Panc1 (cell line): Measurements from ENCODE around the gene SLC6A17. TPM values are rescaled to one million over a fixed set of nuclear protein-coding genes. Genes with fewer than 3 reads are reported as not detected.

ENCODE experiments used
- ATAC-seq: fragments of 200-7000 bp; cut with Tn5 transposase; 2 replicates; pipeline ENCODE4 v1.9.1; 2020; ENCODE audit warnings: mild to moderate bottlenecking, moderate library complexity
- BruUV-seq: library from RNA; stranded (reverse); fragments of 400-500 nt; replicated peaks from 2 replicates; lab custom pipeline; 2021; lab: Mats Ljungman, UMichigan
- CTCF ChIA-PET: fragments of 300-600 bp; sonication (Branson Sonifier 250); formaldehyde crosslinking; loops from one replicate; lab custom pipeline; 2022; ENCODE audit warnings: antibody characterized with exemption; lab: Charles Lee
- POLR2A ChIA-PET: fragments of 300-600 bp; sonication (Branson Sonifier 250); formaldehyde crosslinking; loops from one replicate; lab custom pipeline; 2022; ENCODE audit warnings: antibody characterized with exemption; lab: Charles Lee
- DNase-seq: peaks from one replicate; pipeline ENCODE4 v3.0.0-alpha.2; 2010; ENCODE audit warnings: low read depth, low spot score
- H3K27ac ChIP-seq: 2 replicates; pipeline ENCODE4 v1.5.1; 2011; ENCODE audit warnings: mild to moderate bottlenecking, low read length, inconsistent platforms
- H3K27me3 ChIP-seq: fragments of 200-500 bp; sonication (Bioruptor generic); 2 replicates; pipeline ENCODE4 v1.6.0; 2014; ENCODE audit warnings: low read length, inconsistent platforms; ENCODE audit not compliant: control insufficient read depth, insufficient read depth
- H3K36me3 ChIP-seq: fragments of 200-500 bp; sonication (Bioruptor generic); 2 replicates; pipeline ENCODE4 v1.5.1; 2014; ENCODE audit warnings: inconsistent platforms, mild to moderate bottlenecking, low read length, moderate library complexity; ENCODE audit not compliant: control insufficient read depth, insufficient read depth
- H3K4me1 ChIP-seq: 2 replicates; pipeline ENCODE4 v1.5.1; 2011; ENCODE audit warnings: inconsistent platforms, mild to moderate bottlenecking, low read length, moderate library complexity; ENCODE audit not compliant: control insufficient read depth, insufficient read depth
- H3K4me3 ChIP-seq, 2 experiments: 2 replicates each; pipeline ENCODE4 v1.5.1; 2011 to 2012; ENCODE audit warnings: low read depth in 2 of 2, low read length in 2 of 2, mild to moderate bottlenecking in 2 of 2, inconsistent platforms in 1 of 2, moderate library complexity in 1 of 2
- H3K9me3 ChIP-seq: fragments of 200-500 bp; sonication (Bioruptor generic); 2 replicates; pipeline ENCODE4 v1.5.1; 2014; ENCODE audit warnings: low read depth, mild to moderate bottlenecking, inconsistent platforms, low read length, moderate library complexity; ENCODE audit not compliant: control insufficient read depth, insufficient read depth
- CTCF ChIP-seq: fragments of 450-650 bp; IDR thresholded peaks from 2 replicates; pipeline ENCODE4 v1.5.1; 2017; ENCODE audit warnings: mild to moderate bottlenecking
- POLR2AphosphoS5 ChIP-seq: IDR thresholded peaks from 2 replicates; pipeline ENCODE4 v1.6.1; 2012; ENCODE audit warnings: mild to moderate bottlenecking, low read depth, low read length, moderate library complexity
- REST ChIP-seq, 2 experiments: IDR thresholded peaks; 2 replicates each; pipeline ENCODE4 v1.6.1; 2011 to 2012; ENCODE audit warnings: low read depth in 2 of 2, control low read depth in 1 of 2, low read length in 1 of 2, mild to moderate bottlenecking in 1 of 2, moderate library complexity in 1 of 2; ENCODE audit not compliant: insufficient read depth in 1 of 2
- TCF7L2 ChIP-seq: IDR thresholded peaks from 2 replicates; pipeline ENCODE4 v1.6.1; 2011; ENCODE audit warnings: mild to moderate bottlenecking, low read depth, low read length, inconsistent platforms
- in situ Hi-C: cut with HindIII; loops from 2 replicates; pipeline ENCODE4 v1.10.0; 2016; ENCODE audit warnings: low sequenced_read_pairs, low pct_unique_long_range_greater_than_20kb
- intact Hi-C: fragments of 100-400 bp; cut with micrococcal nuclease; formaldehyde crosslinking; loops from one replicate; pipeline ENCODE4 v1.10.0; 2022; ENCODE audit not compliant: unreplicated experiment
- total RNA-seq: library from RNA; stranded (reverse); gene quantifications from one replicate; pipeline ENCODE4 v1.2.1, GENCODE V29; 2021; ENCODE audit not compliant: unreplicated experiment

Gene SLC6A17
- total RNA-seq, 1 experiment from 2014 or later = 5.7 TPM

- ATAC-seq = no peak
- TF ChIP-seq TCF7L2 = no peak
- no peak for TF ChIP-seq REST (IDR thresholded peaks at IDR 0.05; ENCODE audit: insufficient read depth in 1 of 2, low read depth in 2 of 2, low read length in 1 of 2)
- Histone ChIP-seq H3K4me3 (peak overlapping the region; percentile 53 to 58), H3K27ac (peak overlapping the region; percentile 34; the same call in 1 of the 2 replicates), H3K27me3 (no peaks in the 10 kb centered on the region), H3K9me3 (no peaks in the 10 kb centered on the region), H3K4me1 (peaks cover 22% of the 10 kb centered on the region), H3K36me3 (no peaks in the 10 kb centered on the region; the same call in 1 of the 2 replicates)
- BruUV-seq = no TSS peak
- DNase-seq = no peak
- intact Hi-C loops = no loop called here
- POLR2A ChIA-PET = no interaction called here
- CTCF ChIA-PET = interaction anchor here (1.6 kb wide), 1 partner anchor 101 kb away, joined by 4 read pairs; no protein-coding TSS in a partner anchor
- in situ Hi-C loops = no loop called here
These were observed 61.3 kb downstream of the SLC6A17 start for GRCh38 chr1:110211496-110212168.

DNA sequence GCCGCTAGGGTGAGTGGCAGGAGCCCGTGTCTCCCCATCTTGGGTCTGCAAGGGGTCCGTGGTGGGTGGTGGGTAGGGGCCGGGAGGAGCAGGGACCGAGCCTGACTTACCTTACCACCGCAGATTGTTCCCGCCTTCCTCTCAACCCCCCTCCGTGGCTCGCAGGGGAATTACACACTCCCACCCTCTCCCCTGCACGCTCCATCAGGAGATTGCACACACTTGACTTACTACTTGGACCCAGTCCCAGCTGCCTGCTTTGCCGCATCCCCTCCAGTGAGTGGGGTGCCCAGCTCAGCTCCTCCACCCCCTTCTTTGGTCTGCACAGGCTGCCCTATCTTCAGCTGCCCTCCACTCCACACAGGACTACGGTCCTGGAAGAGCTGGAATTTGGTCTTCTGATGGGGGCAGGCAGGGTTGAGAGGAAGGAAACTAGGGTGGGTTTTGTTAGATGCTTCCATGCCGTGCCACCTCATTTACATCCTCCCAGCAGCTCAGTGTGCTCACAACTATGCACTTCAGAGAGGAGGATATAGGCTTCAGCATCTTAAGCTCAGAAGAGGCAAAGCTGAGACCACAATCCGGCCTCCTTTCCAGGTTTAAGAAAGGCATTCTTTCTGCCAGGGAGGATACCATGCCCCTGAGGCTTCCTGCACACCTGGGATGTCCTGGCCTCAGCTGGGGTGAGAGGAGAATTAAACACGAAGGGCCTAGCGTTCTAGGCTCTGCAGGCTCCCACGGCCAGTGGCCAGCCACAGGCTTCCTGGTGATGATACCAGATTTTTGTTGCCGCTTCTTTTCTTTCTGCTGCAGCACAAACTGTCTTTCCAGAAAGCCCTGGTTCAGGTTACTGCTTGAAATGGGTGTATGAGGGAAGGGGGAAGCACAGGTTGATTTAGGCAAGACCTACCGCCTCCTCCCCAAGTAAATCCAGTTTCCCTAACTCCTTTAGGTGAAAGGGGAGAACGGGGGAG lies 62.2 kb downstream of the SLC6A17 start:
- in situ Hi-C loops = no loop called here
- Histone ChIP-seq H3K4me3 (peak overlapping the region in 1 of 2 experiments; percentile 53; a peak in 2 of 4 replicates), H3K36me3 (no peaks in the 10 kb centered on the region; the same call in 1 of the 2 replicates), H3K4me1 (peaks cover 22% of the 10 kb centered on the region), H3K9me3 (no peaks in the 10 kb centered on the region), H3K27ac (no peak overlapping the region), H3K27me3 (no peaks in the 10 kb centered on the region)
- TF ChIP-seq POLR2AphosphoS5 = no peak
- no peak for DNase-seq
- CTCF ChIA-PET = interaction anchor here (1.6 kb wide), 1 partner anchor 100 kb away, joined by 4 read pairs; no protein-coding TSS in a partner anchor
- intact Hi-C loops = no loop called here
- POLR2A ChIA-PET = no interaction called here
- no peak for ATAC-seq
- BruUV-seq = no TSS peak

DNA sequence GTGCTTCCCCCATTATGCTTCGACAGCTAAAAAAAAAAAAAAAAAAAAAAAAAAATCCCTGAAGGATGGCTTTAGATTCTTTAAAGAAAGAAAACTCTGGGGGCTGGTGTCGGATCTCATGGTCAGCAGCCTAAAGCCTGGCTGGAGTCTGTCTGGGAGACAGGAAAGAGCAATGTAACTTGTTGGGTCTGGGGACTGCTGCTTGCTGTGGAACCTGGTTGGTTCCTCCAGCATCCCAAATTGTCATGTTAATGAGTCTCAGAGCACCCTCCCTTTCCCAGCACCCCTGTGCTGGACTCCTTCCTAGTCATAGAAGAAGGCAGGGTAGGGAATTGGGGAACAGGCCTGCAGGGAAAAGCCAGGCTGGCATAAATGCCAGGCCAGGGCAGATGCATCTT lies 62.8 kb downstream of the SLC6A17 start:
- Histone ChIP-seq H3K9me3 (no peaks in the 10 kb centered on the region), H3K27ac (no peak overlapping the region), H3K36me3 (no peaks in the 10 kb centered on the region; the same call in 1 of the 2 replicates), H3K4me3 (no peak overlapping the region), H3K27me3 (no peaks in the 10 kb centered on the region), H3K4me1 (peaks cover 22% of the 10 kb centered on the region)
- in situ Hi-C loops (no loop called here), intact Hi-C loops (no loop called here)
- no TSS peak for BruUV-seq
- TF ChIP-seq CTCF = no peak
- TF ChIP-seq REST (IDR thresholded peaks at IDR 0.05; ENCODE audit: insufficient read depth in 1 of 2, low read depth in 2 of 2, low read length in 1 of 2) = no peak
- TF ChIP-seq TCF7L2 = no peak
- CTCF ChIA-PET = interaction anchor here (1.6 kb wide), 1 partner anchor 99 kb away, joined by 4 read pairs; no protein-coding TSS in a partner anchor
- ATAC-seq = no peak
- no peak for DNase-seq
- POLR2A ChIA-PET = no interaction called here
